B cell (primary cell): ENCODE data around the gene CBX4.

ENCODE experiments used
- CTCF ChIP-seq: fragments of 200-600 bp; IDR thresholded peaks from one replicate; pipeline ENCODE4 v1.8.0; 2022; ENCODE audit warnings: antibody characterized with exemption, mild to moderate bottlenecking
- EZH2 ChIP-seq: IDR thresholded peaks from 2 replicates; pipeline ENCODE4 v1.6.1; 2012; ENCODE audit warnings: borderline replicate concordance, low read depth, mild to moderate bottlenecking, moderate library complexity, low read length; ENCODE audit not compliant: insufficient read depth, poor library complexity, severe bottlenecking

- TF ChIP-seq CTCF: no peak
- no peak for TF ChIP-seq EZH2
Observed at GRCh38 chr17:79862771-79863440, 23.7 kb upstream of the CBX4 start.
